HG03280 (cell line): ENCODE data around the gene RASIP1.

Source experiments
- ATAC-seq: cut with Tn5 transposase; IDR thresholded peaks from one replicate; pipeline ENCODE4 v1.9.1; 2021; ENCODE audit warnings: mild to moderate bottlenecking, moderate library complexity; ENCODE audit not compliant: unreplicated experiment

The RASIP1 gene

DNA sequence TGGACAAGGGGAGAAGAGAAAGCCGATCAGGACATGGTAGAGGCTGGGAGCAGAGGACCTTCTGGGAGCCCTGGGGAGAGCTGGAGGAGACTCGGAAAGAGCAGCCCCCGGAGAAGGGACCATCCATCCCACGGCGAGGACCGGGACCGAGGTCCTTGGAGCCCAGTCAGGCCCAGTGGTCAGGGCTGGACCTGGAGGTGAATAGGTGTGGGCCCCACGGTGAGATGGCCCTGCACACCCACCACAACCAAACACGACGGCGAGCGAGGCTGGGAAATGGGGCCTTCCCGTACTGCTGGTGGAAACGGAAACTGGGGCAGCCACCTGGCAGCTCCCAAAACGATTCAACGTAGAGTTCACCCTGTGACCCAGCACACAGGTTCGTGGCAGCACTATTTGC lies 63.9 kb downstream of the RASIP1 start:
- ATAC-seq = no peak

DNA sequence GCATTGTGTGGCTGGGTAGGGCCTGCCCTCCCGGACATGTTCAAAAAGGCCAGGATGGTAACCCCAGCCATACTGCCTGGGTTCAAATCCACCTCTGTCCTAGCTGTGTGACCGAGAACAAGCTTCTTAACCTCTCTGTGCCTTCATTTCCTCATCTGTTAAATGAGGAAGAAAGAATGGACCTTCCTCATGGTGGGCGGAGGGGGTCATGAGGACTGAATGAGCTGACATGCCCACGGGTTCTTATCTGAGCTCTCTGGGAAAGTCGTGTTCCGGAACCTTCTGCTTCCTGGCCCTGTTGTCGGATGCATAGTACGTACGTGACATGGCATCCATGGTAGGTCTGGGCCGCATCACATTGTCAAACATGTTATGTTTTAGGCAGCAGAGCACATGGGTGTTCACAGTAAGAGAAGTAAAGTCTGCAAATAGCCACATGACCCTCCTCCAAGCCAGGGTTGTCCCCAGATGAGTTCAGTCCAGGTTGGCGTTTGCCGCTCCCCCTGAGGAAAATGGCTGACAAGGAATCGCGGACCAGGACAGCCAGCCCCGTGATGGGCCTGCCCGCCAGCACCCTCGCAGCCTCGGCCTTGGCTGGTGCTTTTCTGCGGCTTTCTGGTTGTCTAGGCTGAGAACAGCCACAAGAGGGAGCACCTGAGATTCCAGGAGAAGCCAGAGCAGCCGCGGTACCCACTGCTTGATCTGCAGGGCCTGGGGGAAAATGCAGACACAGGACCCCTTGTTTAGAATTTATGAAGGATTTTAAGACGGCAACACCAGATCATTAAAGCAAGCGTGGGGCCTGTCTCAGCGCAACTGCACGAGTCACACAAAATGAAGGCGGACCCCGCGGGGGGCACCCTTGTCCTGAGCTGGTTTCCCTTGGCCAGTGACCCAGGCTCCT lies 65.2 kb downstream of the RASIP1 start:
- ATAC-seq = no peak

DNA sequence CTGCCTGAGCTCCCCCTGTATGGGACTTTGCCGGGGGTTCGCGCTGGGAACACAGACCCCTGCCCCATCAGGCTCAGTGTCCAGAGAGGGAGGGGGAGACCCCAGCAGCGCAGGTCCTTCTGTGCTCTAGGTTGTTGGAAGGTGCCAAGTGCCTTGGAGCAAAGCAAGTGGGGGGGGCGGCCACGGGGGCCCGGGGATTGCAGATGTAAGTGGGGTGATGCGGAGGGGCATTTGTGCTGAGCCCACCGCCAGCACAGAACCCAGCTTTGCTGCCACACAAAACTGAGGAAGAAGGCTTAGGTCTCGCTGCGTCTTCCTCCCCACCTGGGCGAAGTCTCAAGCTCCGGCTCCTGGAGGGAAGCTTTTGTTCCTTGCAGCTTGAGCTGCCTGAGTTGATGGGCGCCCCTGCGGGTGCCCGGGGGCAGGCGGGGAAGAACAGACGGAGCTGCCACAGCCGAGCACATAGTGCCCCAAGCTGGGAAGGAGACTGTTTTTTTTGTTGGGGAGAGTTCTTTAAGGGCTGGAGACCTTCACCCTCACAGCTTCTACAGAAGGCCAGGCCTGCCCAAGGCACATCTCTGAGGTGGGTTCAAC lies 66.1 kb downstream of the RASIP1 start:
- no peak for ATAC-seq

DNA sequence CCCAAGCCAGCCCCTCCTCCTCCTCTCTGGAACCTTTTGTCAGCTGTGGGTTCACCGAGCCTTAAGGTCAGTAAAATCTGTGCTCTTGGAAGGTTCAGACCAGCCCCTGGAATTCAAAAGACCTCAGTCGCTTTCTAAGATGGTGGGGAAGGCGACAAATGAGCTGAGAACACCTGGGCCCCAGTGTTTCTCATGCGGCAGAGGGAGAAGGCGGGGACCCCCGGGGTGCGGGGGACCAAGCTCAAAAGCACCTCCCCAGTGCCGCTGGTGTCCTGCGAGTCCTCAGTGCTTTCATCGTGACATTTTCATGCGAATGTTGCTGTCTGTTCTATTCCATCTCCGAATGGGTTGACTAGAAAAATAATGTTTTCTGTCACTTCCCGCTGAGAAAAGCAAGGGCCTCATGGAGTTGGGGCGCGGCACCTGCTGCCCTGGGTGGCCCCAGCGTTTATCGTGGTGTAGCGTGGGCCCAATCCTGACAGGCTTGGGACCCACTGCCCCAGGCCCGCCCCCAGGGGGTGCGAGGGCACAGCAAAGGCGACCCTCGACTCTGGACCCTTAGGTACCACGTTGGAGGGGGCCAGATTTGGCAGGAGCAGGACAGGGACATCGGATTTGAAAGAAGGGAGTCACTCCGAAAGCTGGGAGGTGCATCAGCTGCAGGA lies 66.8 kb downstream of the RASIP1 start:
- no peak for ATAC-seq

DNA sequence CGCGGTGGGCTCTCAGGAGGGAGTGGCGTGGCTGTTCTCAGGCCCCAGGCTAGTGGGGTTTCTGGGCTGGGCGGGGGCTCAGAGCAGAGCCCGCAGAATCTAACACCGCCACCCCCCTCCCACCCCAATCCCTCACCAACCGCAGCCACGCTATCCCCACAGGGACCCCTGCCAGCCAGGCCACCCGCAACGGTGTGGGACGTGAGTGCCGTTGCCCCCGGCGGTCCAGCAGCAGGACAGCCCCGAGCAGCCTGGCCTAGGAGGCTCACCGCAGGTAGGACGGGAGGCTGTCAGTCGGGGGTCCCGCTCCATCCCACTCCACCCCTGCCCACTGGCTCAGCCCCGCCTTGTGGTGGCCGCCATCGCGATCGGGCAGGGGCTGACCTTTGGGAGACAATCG lies 67.4 kb downstream of the RASIP1 start, which contains the start of gene NTN5:
Gene NTN5 (minus strand): TSS at position 24 of the 400 bp plus-strand sequence. CDS start 2,031 bp downstream, outside the sequence.
- ATAC-seq = no peak

DNA sequence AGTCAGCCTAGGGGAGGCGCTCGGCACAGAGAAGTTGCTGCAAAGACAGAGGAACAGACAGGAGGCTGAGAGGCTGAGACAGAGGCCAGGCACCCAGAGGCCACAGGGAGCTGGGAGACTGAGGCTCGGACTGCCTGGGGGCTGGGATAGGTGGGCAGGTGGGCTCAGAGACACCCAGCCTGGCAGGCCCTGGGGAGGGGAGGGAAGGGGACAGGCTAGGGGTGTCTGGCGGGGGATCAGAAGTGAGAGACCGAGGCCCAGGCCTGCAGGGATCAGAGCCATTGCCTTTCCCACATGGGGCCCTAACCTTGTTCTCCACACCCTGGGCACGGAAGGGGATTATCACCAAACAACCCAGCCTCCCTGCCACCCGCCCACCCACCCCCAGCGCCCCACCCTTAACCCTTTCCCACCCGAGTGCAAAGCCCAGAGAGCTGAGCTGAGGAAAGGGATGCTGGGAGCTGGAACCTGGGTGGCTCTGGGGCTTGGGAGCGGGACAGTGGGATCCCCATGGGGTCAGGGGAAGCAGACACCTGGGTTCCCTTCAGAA lies 68.9 kb downstream of the RASIP1 start:
- no peak for ATAC-seq

DNA sequence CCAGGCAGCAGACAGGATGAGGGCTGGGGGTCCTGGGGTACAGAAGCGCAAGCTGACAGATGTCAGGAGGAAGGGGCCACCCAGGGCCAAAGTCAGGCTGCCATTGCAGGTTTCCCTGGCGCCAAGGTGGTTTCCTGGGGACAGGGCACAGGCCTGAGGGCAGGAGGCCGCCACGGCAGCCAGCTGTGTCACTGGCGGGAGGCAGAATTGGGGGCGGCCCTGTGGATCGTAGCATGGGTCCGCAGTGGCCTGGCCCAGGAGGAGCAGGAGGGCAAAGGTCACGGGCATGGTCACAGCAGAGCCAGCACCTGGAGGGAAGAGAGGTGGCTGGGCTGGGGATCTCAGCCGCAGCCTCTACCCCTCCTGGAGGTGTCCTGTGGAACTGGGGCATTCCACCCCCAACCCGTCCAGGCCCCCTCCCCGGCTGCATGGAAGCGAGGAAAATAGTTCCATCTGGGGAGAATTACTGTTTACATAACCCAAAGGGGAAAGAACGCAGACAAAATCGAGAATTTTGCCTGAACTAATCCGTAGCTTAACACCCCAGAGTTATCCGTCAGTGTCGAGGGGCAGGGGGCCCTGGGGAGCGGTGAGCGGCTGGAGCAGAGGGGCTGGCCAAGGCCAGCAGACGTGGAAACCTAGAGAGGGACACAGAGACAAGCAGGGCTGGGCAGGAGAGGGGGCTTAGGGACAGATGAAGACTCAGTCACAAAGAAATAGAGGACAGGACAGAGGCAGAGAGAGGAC lies 69.5 kb downstream of the RASIP1 start:
- ATAC-seq = no peak
